ENCODE results near the gene NPAS3. TPM values are rescaled to one million over a fixed set of nuclear protein-coding genes. Genes with fewer than 3 reads are reported as not detected.

NPAS3 gene
- total RNA-seq, 1 donor: 0.36 TPM

GRCh38 chr14:33126433-33126832 is 187.8 kb downstream of the NPAS3 start:
- no peak for TF ChIP-seq CTCF (IDR thresholded peaks at IDR 0.05; ENCODE audit: insufficient read depth, low read length)
- no peak overlapping the region for H3K4me3 ChIP-seq (ENCODE audit: low read depth, low read length)
- DNase-seq (ENCODE audit: low read depth): no peak

- no peak for DNase-seq (ENCODE audit: low read depth)
- no peak for TF ChIP-seq CTCF (IDR thresholded peaks at IDR 0.05; ENCODE audit: insufficient read depth, low read length)
Measured at GRCh38 chr14:33127531-33127930, 188.9 kb downstream of the NPAS3 start.

GRCh38 chr14:33131801-33132200 is 193.1 kb downstream of the NPAS3 start:
- no peak overlapping the region for H3K4me3 ChIP-seq (ENCODE audit: low read depth, low read length)
- TF ChIP-seq CTCF (IDR thresholded peaks at IDR 0.05; ENCODE audit: insufficient read depth, low read length): no peak
- no peak for DNase-seq (ENCODE audit: low read depth)

More at GRCh38 chr14:33127531-33127930, 188.9 kb downstream of the NPAS3 start:
- H3K4me3 ChIP-seq (ENCODE audit: low read depth, low read length): no peak overlapping the region

GRCh38 chr14:33134162-33134561 is 195.5 kb downstream of the NPAS3 start:
- no peak for DNase-seq (ENCODE audit: low read depth)
- TF ChIP-seq CTCF (IDR thresholded peaks at IDR 0.05; ENCODE audit: insufficient read depth, low read length): no peak
- H3K4me3 ChIP-seq (ENCODE audit: low read depth, low read length): no peak overlapping the region

- DNase-seq (ENCODE audit: low read depth): no peak
- TF ChIP-seq CTCF (IDR thresholded peaks at IDR 0.05; ENCODE audit: insufficient read depth, low read length): no peak
- no peak overlapping the region for H3K4me3 ChIP-seq (ENCODE audit: low read depth, low read length)
Measured at GRCh38 chr14:33134975-33135374, 196.3 kb downstream of the NPAS3 start.

GRCh38 chr14:33150666-33151428 is 212.2 kb downstream of the NPAS3 start:
- no peak for DNase-seq (ENCODE audit: low read depth)
- no peak for TF ChIP-seq CTCF (IDR thresholded peaks at IDR 0.05; ENCODE audit: insufficient read depth, low read length)

GRCh38 chr14:33163109-33163508 is 224.4 kb downstream of the NPAS3 start:
- TF ChIP-seq CTCF (IDR thresholded peaks at IDR 0.05; ENCODE audit: insufficient read depth, low read length): no peak
- DNase-seq (ENCODE audit: low read depth): no peak
- no peak overlapping the region for H3K4me3 ChIP-seq (ENCODE audit: low read depth, low read length)

More at GRCh38 chr14:33150666-33151428, 212.2 kb downstream of the NPAS3 start:
- no peak overlapping the region for H3K4me3 ChIP-seq (ENCODE audit: low read depth, low read length)
